H9 (cell line): Measurements from ENCODE around the gene C2orf92. TPM values are rescaled to one million over a fixed set of nuclear protein-coding genes. Genes with fewer than 3 reads are reported as not detected.
"Not testable (repeated sequence)": the region's sequence is repeated elsewhere in the genome, so short reads cannot be mapped to it uniquely, and the experiment has no call there.

ENCODE experiments used
- DNase-seq: peaks from one replicate; pipeline ENCODE4 v3.0.0-alpha.2; 2017
- H2AFZ ChIP-seq: one replicate; pipeline ENCODE4 v1.6.1; 2013; ENCODE audit warnings: mild to moderate bottlenecking, low read length, control low read depth, moderate library complexity
- H2AK5ac ChIP-seq: 2 replicates; pipeline ENCODE4 v1.6.1; 2013; ENCODE audit warnings: low read length, control low read depth, mixed read lengths; ENCODE audit not compliant: insufficient read length
- H2BK120ac ChIP-seq: one replicate; pipeline ENCODE4 v1.6.1; 2013; ENCODE audit warnings: low read depth, mild to moderate bottlenecking, low read length, control low read depth, inconsistent platforms; ENCODE audit not compliant: poor library complexity, severe bottlenecking
- H2BK12ac ChIP-seq: 2 replicates; pipeline ENCODE4 v1.6.1; 2013; ENCODE audit warnings: low read length, control low read depth, mixed read lengths, low read depth; ENCODE audit not compliant: insufficient read length
- H2BK15ac ChIP-seq: 2 replicates; pipeline ENCODE4 v1.6.1; 2013; ENCODE audit warnings: low read depth, low read length, control low read depth
- H2BK20ac ChIP-seq: one replicate; pipeline ENCODE4 v1.6.1; 2013; ENCODE audit warnings: low read depth, mild to moderate bottlenecking, low read length, control low read depth, inconsistent platforms; ENCODE audit not compliant: poor library complexity, severe bottlenecking
- H2BK5ac ChIP-seq: 2 replicates; pipeline ENCODE4 v1.6.1; 2013; ENCODE audit warnings: low read length, control low read depth, mixed read lengths; ENCODE audit not compliant: insufficient read length
- H3K14ac ChIP-seq: 2 replicates; pipeline ENCODE4 v1.6.1; 2013; ENCODE audit warnings: low read length, control low read depth; ENCODE audit not compliant: insufficient read depth
- H3K18ac ChIP-seq: 2 replicates; pipeline ENCODE4 v1.6.1; 2013; ENCODE audit warnings: low read depth, mild to moderate bottlenecking, mixed read lengths, low read length, control low read depth; ENCODE audit not compliant: insufficient read length
- H3K23ac ChIP-seq: 2 replicates; pipeline ENCODE4 v1.6.1; 2013; ENCODE audit warnings: low read length, control low read depth, mixed read lengths, low read depth; ENCODE audit not compliant: insufficient read length
- H3K23me2 ChIP-seq: 2 replicates; pipeline ENCODE4 v1.6.1; 2013; ENCODE audit warnings: low read depth, mild to moderate bottlenecking, mixed read lengths, low read length, control low read depth; ENCODE audit not compliant: insufficient read length, poor library complexity, severe bottlenecking
- H3K27ac ChIP-seq: 2 replicates; pipeline ENCODE4 v1.5.1; 2013; ENCODE audit warnings: low read length, control low read depth, mixed read lengths, low read depth; ENCODE audit not compliant: insufficient read length
- H3K27me3 ChIP-seq: 2 replicates; pipeline ENCODE4 v1.6.1; 2013; ENCODE audit warnings: low read length, control low read depth, inconsistent platforms; ENCODE audit not compliant: insufficient read depth
- H3K4ac ChIP-seq: 2 replicates; pipeline ENCODE4 v1.6.1; 2013; ENCODE audit warnings: low read depth, mild to moderate bottlenecking, control low read depth, inconsistent platforms, low read length, moderate library complexity
- H3K4me1 ChIP-seq: 2 replicates; pipeline ENCODE4 v1.6.1; 2013; ENCODE audit warnings: low read length, control low read depth, inconsistent platforms; ENCODE audit not compliant: insufficient read depth
- H3K4me2 ChIP-seq: 2 replicates; pipeline ENCODE4 v1.6.1; 2013; ENCODE audit warnings: low read length, control low read depth, mixed read lengths; ENCODE audit not compliant: insufficient read length, insufficient read depth
- H3K56ac ChIP-seq: 2 replicates; pipeline ENCODE4 v1.6.1; 2013; ENCODE audit warnings: low read depth, mild to moderate bottlenecking, mixed read lengths, low read length, control low read depth; ENCODE audit not compliant: insufficient read length
- H3K79me1 ChIP-seq: 2 replicates; pipeline ENCODE4 v1.6.1; 2013; ENCODE audit warnings: low read depth, mild to moderate bottlenecking, moderate library complexity, low read length, control low read depth, inconsistent platforms; ENCODE audit not compliant: insufficient read depth, poor library complexity, severe bottlenecking
- H3K79me2 ChIP-seq: 2 replicates; pipeline ENCODE4 v1.6.1; 2013; ENCODE audit warnings: low read length, control low read depth, inconsistent platforms; ENCODE audit not compliant: insufficient read depth
- H3K9ac ChIP-seq: 2 replicates; pipeline ENCODE4 v1.6.1; 2013; ENCODE audit warnings: low read length, control low read depth, mixed read lengths; ENCODE audit not compliant: insufficient read length; ENCODE audit errors: extremely low read depth
- H3K9me3 ChIP-seq: one replicate; pipeline ENCODE4 v1.6.1; 2013; ENCODE audit warnings: low read depth, low read length, inconsistent platforms; ENCODE audit not compliant: control insufficient read depth
- H3T11ph ChIP-seq: one replicate; pipeline ENCODE4 v1.6.1; 2013; ENCODE audit warnings: mild to moderate bottlenecking, low read length, control low read depth, inconsistent platforms
- H4K20me1 ChIP-seq: one replicate; pipeline ENCODE4 v1.6.1; 2013; ENCODE audit not compliant: control insufficient read depth, insufficient read length, insufficient read depth
- H4K5ac ChIP-seq: 2 replicates; pipeline ENCODE4 v1.6.1; 2013; ENCODE audit warnings: low read depth, mild to moderate bottlenecking, mixed read lengths, low read length, control low read depth; ENCODE audit not compliant: insufficient read length
- H4K8ac ChIP-seq: replicated peaks from 2 replicates; pipeline ENCODE4 v1.6.1; 2013; ENCODE audit warnings: low read length, control low read depth, mixed read lengths, low read depth; ENCODE audit not compliant: insufficient read length
- H4K91ac ChIP-seq: 2 replicates; pipeline ENCODE4 v1.6.1; 2013; ENCODE audit warnings: low read depth, mild to moderate bottlenecking, moderate library complexity, mixed read lengths, low read length, control low read depth; ENCODE audit not compliant: insufficient read length
- H3K27ac Mint-ChIP-seq, 3 experiments: 2 replicates in 2 of 3; 3 replicates in 1 of 3; pipeline ENCODE4 v1.8.0; 2020 to 2021; ENCODE audit warnings: mixed read lengths in 3 of 3, mild to moderate bottlenecking in 1 of 3, moderate library complexity in 1 of 3
- H3K27me3 Mint-ChIP-seq: 2 replicates; pipeline ENCODE4 v1.8.0; 2021; ENCODE audit warnings: low read depth, mild to moderate bottlenecking, moderate library complexity, mixed read lengths
- H3K36me3 Mint-ChIP-seq, 3 experiments: 2 replicates in 2 of 3; 3 replicates in 1 of 3; pipeline ENCODE4 v1.8.0; 2020 to 2021; ENCODE audit warnings: low read depth in 3 of 3, mixed read lengths in 3 of 3; ENCODE audit not compliant: insufficient read depth in 1 of 3
- H3K4me1 Mint-ChIP-seq, 2 experiments: 2 replicates each; pipeline ENCODE4 v1.8.0; 2020; ENCODE audit warnings: mixed read lengths in 2 of 2
- H3K4me3 Mint-ChIP-seq, 2 experiments: 2 replicates in 1 of 2; 3 replicates in 1 of 2; pipeline ENCODE4 v1.8.0; 2020 to 2021; ENCODE audit warnings: mild to moderate bottlenecking in 2 of 2, mixed read lengths in 2 of 2, moderate library complexity in 1 of 2
- H3K9me3 Mint-ChIP-seq, 2 experiments: 2 replicates in 1 of 2; 3 replicates in 1 of 2; pipeline ENCODE4 v1.8.0; 2020; ENCODE audit warnings: mild to moderate bottlenecking in 2 of 2, mixed read lengths in 2 of 2, moderate library complexity in 1 of 2
- WGBS: extraction: QIAGEN DNeasy Blood & Tissue Kit; methylation state at CpG from one replicate; pipeline ENCODE4 v1.1.7; 2013; ENCODE audit warnings: missing lambda C conversion rate, low lambda C conversion rate, mixed read lengths; ENCODE audit not compliant: insufficient read length; ENCODE audit errors: extremely low coverage; 5-methylcytosine and 5-hydroxymethylcytosine counted together
- total RNA-seq: library from RNA; stranded (reverse); gene quantifications from 2 replicates; pipeline ENCODE4 v1.2.1, GENCODE V29; 2021
- TF ChIP-seq, protein P1 (sequence below): fragments of 200-600 bp; sonication (generic); conservative IDR thresholded peaks from 3 replicates; pipeline ENCODE4 v1.8.0; 2021; ENCODE audit warnings: antibody characterized with exemption, mild to moderate bottlenecking

C2orf92 gene
- total RNA-seq, 1 experiment from 2014 or later, result 7.3 TPM

DNA sequence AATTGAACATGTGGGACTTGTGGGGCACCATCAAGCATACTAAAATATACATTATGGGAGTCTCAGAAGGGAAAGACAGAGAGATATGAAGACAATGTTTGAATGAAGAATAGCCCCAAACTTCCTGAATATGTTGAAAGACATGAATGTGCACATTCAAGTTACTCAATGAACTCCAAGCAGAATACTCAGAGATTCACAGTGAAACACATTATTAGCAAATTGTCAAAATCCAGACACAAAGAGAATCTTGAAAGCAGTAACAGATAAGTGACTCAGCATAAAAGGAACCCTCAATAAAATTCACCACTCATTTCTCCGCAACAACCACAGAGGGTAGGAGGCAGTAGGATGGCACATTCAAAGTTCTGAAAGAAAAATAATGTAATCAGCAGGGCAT, 8.8 kb downstream of the C2orf92 start:
- no peak for DNase-seq
- Histone ChIP-seq H3K4ac (no peak overlapping the region), H3K23me2 (no peaks in the 10 kb centered on the region), H3K27ac (no peak overlapping the region), H2BK20ac (no peak overlapping the region), H3K4me2 (no peak overlapping the region), H3K4me1 (no peaks in the 10 kb centered on the region), H3K9ac (no peak overlapping the region), H2BK15ac (no peak overlapping the region), H2BK120ac (no peak overlapping the region), H3K56ac (no peak overlapping the region), H2AK5ac (no peak overlapping the region), H3K79me1 (no peaks in the 10 kb centered on the region), H4K5ac (no peak overlapping the region), H4K20me1 (no peaks in the 10 kb centered on the region), H3T11ph (no peak overlapping the region), H3K27me3 (no peaks in the 10 kb centered on the region; the same call in 1 of the 2 replicates), H4K8ac (no peak overlapping the region), H3K9me3 (no peaks in the 10 kb centered on the region), H2BK5ac (no peak overlapping the region), H2AFZ (no peak overlapping the region), H3K18ac (no peak overlapping the region), H3K23ac (no peak overlapping the region), H2BK12ac (no peak overlapping the region), H4K91ac (no peak overlapping the region), H3K79me2 (no peaks in the 10 kb centered on the region), H3K14ac (no peak overlapping the region)
- Mint-ChIP-seq H3K27me3 (no peaks in the 10 kb centered on the region), H3K9me3 (peaks cover 26 to 45% of the 10 kb centered on the region in 2 experiments), H3K4me1 (peaks cover 6 to 10% of the 10 kb centered on the region in 2 experiments), H3K4me3 (no peak overlapping the region), H3K36me3 (peaks cover 0 to 31% (median 2%) of the 10 kb centered on the region in 3 experiments; a peak in 5 of 7 replicates), H3K27ac (0 out of 7 replicates have a peak overlapping the region, but pooled peaks of 1 of the 3 experiments have one; percentile 31)
- no CpG with 5 or more reads among the region's 1 CpG for WGBS
- TF ChIP-seq, protein P1, sequence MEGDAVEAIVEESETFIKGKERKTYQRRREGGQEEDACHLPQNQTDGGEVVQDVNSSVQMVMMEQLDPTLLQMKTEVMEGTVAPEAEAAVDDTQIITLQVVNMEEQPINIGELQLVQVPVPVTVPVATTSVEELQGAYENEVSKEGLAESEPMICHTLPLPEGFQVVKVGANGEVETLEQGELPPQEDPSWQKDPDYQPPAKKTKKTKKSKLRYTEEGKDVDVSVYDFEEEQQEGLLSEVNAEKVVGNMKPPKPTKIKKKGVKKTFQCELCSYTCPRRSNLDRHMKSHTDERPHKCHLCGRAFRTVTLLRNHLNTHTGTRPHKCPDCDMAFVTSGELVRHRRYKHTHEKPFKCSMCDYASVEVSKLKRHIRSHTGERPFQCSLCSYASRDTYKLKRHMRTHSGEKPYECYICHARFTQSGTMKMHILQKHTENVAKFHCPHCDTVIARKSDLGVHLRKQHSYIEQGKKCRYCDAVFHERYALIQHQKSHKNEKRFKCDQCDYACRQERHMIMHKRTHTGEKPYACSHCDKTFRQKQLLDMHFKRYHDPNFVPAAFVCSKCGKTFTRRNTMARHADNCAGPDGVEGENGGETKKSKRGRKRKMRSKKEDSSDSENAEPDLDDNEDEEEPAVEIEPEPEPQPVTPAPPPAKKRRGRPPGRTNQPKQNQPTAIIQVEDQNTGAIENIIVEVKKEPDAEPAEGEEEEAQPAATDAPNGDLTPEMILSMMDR, result no peak

- not testable (repeated sequence) for H2BK120ac ChIP-seq, H2BK15ac ChIP-seq, H3K4me2 ChIP-seq
Measured at GRCh38 chr2:97687235-97687634, 17.7 kb downstream of the C2orf92 start.

More at GRCh38 chr2:97687235-97687634, 17.7 kb downstream of the C2orf92 start:
- H3K27me3 Mint-ChIP-seq, H3K14ac ChIP-seq, H2BK5ac ChIP-seq, H4K5ac ChIP-seq, H3K9ac ChIP-seq, H3K56ac ChIP-seq, H4K8ac ChIP-seq, H3K23ac ChIP-seq, H3K27me3 ChIP-seq, H2AFZ ChIP-seq, H3K4me1 ChIP-seq, DNase-seq, H4K20me1 ChIP-seq, H3K4me3 Mint-ChIP-seq, H2BK20ac ChIP-seq, H3K27ac Mint-ChIP-seq, H2AK5ac ChIP-seq, H3K79me1 ChIP-seq, H3K9me3 ChIP-seq, H3K79me2 ChIP-seq, H3K27ac ChIP-seq, H3K23me2 ChIP-seq, H3K36me3 Mint-ChIP-seq, H2BK12ac ChIP-seq, H3K4ac ChIP-seq, H3T11ph ChIP-seq, H3K18ac ChIP-seq, H4K91ac ChIP-seq: not testable (repeated sequence)
- Mint-ChIP-seq H3K9me3 (peaks cover 7 to 12% of the 10 kb centered on the region in 2 experiments; a peak in 4 of 5 replicates), H3K4me1 (peaks cover 17 to 19% of the 10 kb centered on the region in 2 experiments)
- no CpG with 5 or more reads among the region's 3 CpGs for WGBS
